ENCODE measurements around the gene ZFR2. TPM values are rescaled to one million over a fixed set of nuclear protein-coding genes. Genes with fewer than 3 reads are reported as not detected.
A peak's percentile ranks its signal among the peaks of the same experiment; 100 is the strongest.
"Not testable (repeated sequence)": the region's sequence is repeated elsewhere in the genome, so short reads cannot be mapped to it uniquely, and the experiment has no call there.

The ZFR2 gene
- 1 to 10 TPM in 1 of 2 donors, under 1 TPM in 1; 0.67 to 1.4 TPM for total RNA-seq

- peaks cover 6 to 7% of the 10 kb centered on the region in 2 donors for H3K4me1 Mint-ChIP-seq (ENCODE audit: low read depth in 2 of 2)
- H3K36me3 Mint-ChIP-seq = peaks cover 6% of the 10 kb centered on the region
- peak within 1 kb of the TSS in 1 of 2 donors; percentile 41 for H3K27ac Mint-ChIP-seq
- DNase-seq (ENCODE audit: low spot score) (no peak), ATAC-seq (peak; percentile 35 to 67)
- peaks cover 3% of the 10 kb centered on the region for H3K9me3 Mint-ChIP-seq
- peaks cover 30% of the 10 kb centered on the region in 2 donors for H3K27me3 Mint-ChIP-seq
- peak within 1 kb of the TSS; percentile 47 for H3K4me3 Mint-ChIP-seq
These were observed at the start of gene ZFR2 for GRCh38 chr19:3868770-3869456. ZFR2 (minus strand) TSS chr19:3869038; CDS start chr19:3869017, 21 bp downstream.

GRCh38 chr19:3916033-3916432, 47.2 kb upstream of the ZFR2 start:
- Mint-ChIP-seq H3K36me3 (no peaks in the 10 kb centered on the region), H3K9me3 (no peaks in the 10 kb centered on the region), H3K27me3 (peaks cover 0 to 4% of the 10 kb centered on the region in 2 donors), H3K27ac (no peak overlapping the region), H3K4me3 (no peak overlapping the region), H3K4me1 (ENCODE audit: low read depth in 2 of 2) (no peaks in the 10 kb centered on the region)
- ATAC-seq (no peak), DNase-seq (ENCODE audit: low spot score) (no peak)

GRCh38 chr19:3914199-3914598, 45.4 kb upstream of the ZFR2 start:
- H3K9me3 Mint-ChIP-seq = no peaks in the 10 kb centered on the region
- peaks cover 0 to 4% of the 10 kb centered on the region in 2 donors for H3K27me3 Mint-ChIP-seq
- H3K4me1 Mint-ChIP-seq (ENCODE audit: low read depth in 2 of 2) = no peaks in the 10 kb centered on the region
- ATAC-seq = no peak
- DNase-seq (ENCODE audit: low spot score) = no peak
- no peaks in the 10 kb centered on the region for H3K36me3 Mint-ChIP-seq
- no peak overlapping the region for H3K27ac Mint-ChIP-seq
- H3K4me3 Mint-ChIP-seq = no peak overlapping the region

- DNase-seq (ENCODE audit: low spot score) (no peak), ATAC-seq (no peak)
- H3K4me1 Mint-ChIP-seq (ENCODE audit: low read depth in 2 of 2) = no peaks in the 10 kb centered on the region
- H3K36me3 Mint-ChIP-seq = no peaks in the 10 kb centered on the region
- H3K9me3 Mint-ChIP-seq = no peaks in the 10 kb centered on the region
- no peak overlapping the region for H3K27ac Mint-ChIP-seq
- H3K27me3 Mint-ChIP-seq = no peaks in the 10 kb centered on the region
- H3K4me3 Mint-ChIP-seq = no peak overlapping the region
These were observed 41.3 kb upstream of the ZFR2 start for GRCh38 chr19:3910105-3910504.

DNA sequence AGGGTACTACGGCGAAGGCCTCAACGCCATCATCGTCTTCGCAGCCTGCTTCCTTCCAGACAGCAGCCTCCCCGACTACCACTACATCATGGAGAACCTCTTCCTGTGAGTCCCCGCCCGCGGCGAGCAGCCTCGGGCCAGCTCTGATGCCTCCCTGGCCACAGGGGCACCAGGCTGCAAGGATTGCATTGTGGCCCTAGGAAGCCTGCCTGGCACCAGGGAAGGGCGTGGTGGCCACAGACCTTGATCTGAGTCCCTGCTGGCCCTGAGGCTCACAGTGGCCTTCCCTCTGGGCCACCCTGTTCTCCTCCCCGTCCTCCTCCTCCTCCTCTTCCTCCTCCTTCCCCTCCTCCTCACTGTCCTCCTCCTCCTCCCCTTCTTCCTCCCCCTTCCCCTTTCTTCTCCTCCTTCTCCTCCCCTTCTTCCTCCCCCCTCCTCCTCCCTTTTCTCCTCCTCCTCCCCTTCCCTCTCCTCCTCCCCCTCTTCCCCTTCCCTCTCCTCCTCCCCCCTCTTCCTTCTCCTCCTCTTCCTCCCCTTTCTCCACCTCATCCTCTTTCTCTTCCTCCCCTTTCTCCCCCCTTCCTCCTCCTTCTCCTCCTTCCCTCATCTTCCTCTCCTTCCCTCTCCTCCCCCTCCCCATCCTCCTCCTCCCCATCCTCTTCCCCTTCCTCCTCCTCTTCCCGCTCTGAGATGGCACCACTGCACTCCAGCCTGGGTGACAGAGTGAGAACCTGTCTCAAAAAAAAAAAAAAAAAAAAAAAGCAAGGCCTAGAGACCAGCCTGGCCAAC, 39.6 kb upstream of the ZFR2 start:
- H3K9me3 Mint-ChIP-seq = no peaks in the 10 kb centered on the region
- DNase-seq (ENCODE audit: low spot score) (no peak), ATAC-seq (no peak)
- no peak overlapping the region for H3K4me3 Mint-ChIP-seq
- H3K27ac Mint-ChIP-seq = no peak overlapping the region
- H3K4me1 Mint-ChIP-seq (ENCODE audit: low read depth in 2 of 2) = no peaks in the 10 kb centered on the region
- peaks cover 0 to 2% of the 10 kb centered on the region in 2 donors for H3K27me3 Mint-ChIP-seq
- no peaks in the 10 kb centered on the region for H3K36me3 Mint-ChIP-seq

- Mint-ChIP-seq H3K36me3 (no peaks in the 10 kb centered on the region), H3K27ac (no peak overlapping the region), H3K4me3 (no peak overlapping the region), H3K9me3 (no peaks in the 10 kb centered on the region), H3K4me1 (ENCODE audit: low read depth in 2 of 2) (no peaks in the 10 kb centered on the region), H3K27me3 (peaks cover 0 to 2% of the 10 kb centered on the region in 2 donors)
- DNase-seq (ENCODE audit: low spot score) = no peak
- peak in 1 of 2 donors; percentile 4 for ATAC-seq
These were observed 38.9 kb upstream of the ZFR2 start for GRCh38 chr19:3907626-3908265.

GRCh38 chr19:3904233-3904632, 35.4 kb upstream of the ZFR2 start:
- Mint-ChIP-seq H3K27ac (no peak overlapping the region), H3K4me1 (ENCODE audit: low read depth in 2 of 2) (no peaks in the 10 kb centered on the region), H3K27me3 (peaks cover 0 to 2% of the 10 kb centered on the region in 2 donors), H3K4me3 (no peak overlapping the region), H3K36me3 (no peaks in the 10 kb centered on the region), H3K9me3 (no peaks in the 10 kb centered on the region)
- DNase-seq (ENCODE audit: low spot score) = no peak
- no peak for ATAC-seq

- peaks cover 6 to 8% of the 10 kb centered on the region in 2 donors for H3K4me1 Mint-ChIP-seq (ENCODE audit: low read depth in 2 of 2)
- H3K9me3 Mint-ChIP-seq = no peaks in the 10 kb centered on the region
- no peak overlapping the region for H3K4me3 Mint-ChIP-seq
- H3K27me3 Mint-ChIP-seq = peaks cover 0 to 2% of the 10 kb centered on the region in 2 donors
- H3K27ac Mint-ChIP-seq = no peak overlapping the region
- ATAC-seq (no peak), DNase-seq (ENCODE audit: low spot score) (no peak)
- no peaks in the 10 kb centered on the region for H3K36me3 Mint-ChIP-seq
These were observed 33.6 kb upstream of the ZFR2 start for GRCh38 chr19:3902317-3902973.

GRCh38 chr19:3899531-3900294, 30.9 kb upstream of the ZFR2 start:
- H3K4me3 Mint-ChIP-seq = no peak overlapping the region
- no peaks in the 10 kb centered on the region for H3K36me3 Mint-ChIP-seq
- ATAC-seq (no peak), DNase-seq (ENCODE audit: low spot score) (no peak)
- H3K27me3 Mint-ChIP-seq = peaks cover 0 to 4% of the 10 kb centered on the region in 2 donors
- H3K27ac Mint-ChIP-seq = no peak overlapping the region
- peaks cover 6 to 8% of the 10 kb centered on the region in 2 donors for H3K4me1 Mint-ChIP-seq (ENCODE audit: low read depth in 2 of 2)
- H3K9me3 Mint-ChIP-seq = no peaks in the 10 kb centered on the region

- Mint-ChIP-seq H3K9me3 (no peaks in the 10 kb centered on the region), H3K27me3 (peaks cover 0 to 2% of the 10 kb centered on the region in 2 donors), H3K4me1 (ENCODE audit: low read depth in 2 of 2) (peaks cover 6 to 8% of the 10 kb centered on the region in 2 donors), H3K36me3 (no peaks in the 10 kb centered on the region), H3K4me3 (peak overlapping the region; percentile 13), H3K27ac (no peak overlapping the region)
- DNase-seq (ENCODE audit: low spot score) (no peak), ATAC-seq (no peak)
These were observed 29.6 kb upstream of the ZFR2 start for GRCh38 chr19:3898426-3898825.

- Mint-ChIP-seq H3K4me3 (peak overlapping the region; percentile 13), H3K27me3 (peaks cover 0 to 2% of the 10 kb centered on the region in 2 donors), H3K36me3 (no peaks in the 10 kb centered on the region), H3K4me1 (ENCODE audit: low read depth in 2 of 2) (peaks cover 6 to 8% of the 10 kb centered on the region in 2 donors), H3K27ac (no peak overlapping the region), H3K9me3 (no peaks in the 10 kb centered on the region)
- no peak for DNase-seq (ENCODE audit: low spot score)
- ATAC-seq = peak; percentile 80 to 82
These were observed 29.1 kb upstream of the ZFR2 start for GRCh38 chr19:3897936-3898335.

- H3K4me3 Mint-ChIP-seq = no peak overlapping the region
- no peak for DNase-seq (ENCODE audit: low spot score)
- no peak for ATAC-seq
- H3K27me3 Mint-ChIP-seq = peaks cover 0 to 2% of the 10 kb centered on the region in 2 donors
- peaks cover 6 to 8% of the 10 kb centered on the region in 2 donors for H3K4me1 Mint-ChIP-seq (ENCODE audit: low read depth in 2 of 2)
- no peak overlapping the region for H3K27ac Mint-ChIP-seq
- no peaks in the 10 kb centered on the region for H3K36me3 Mint-ChIP-seq
- no peaks in the 10 kb centered on the region for H3K9me3 Mint-ChIP-seq
These were observed 26.9 kb upstream of the ZFR2 start for GRCh38 chr19:3895788-3896187.

DNA sequence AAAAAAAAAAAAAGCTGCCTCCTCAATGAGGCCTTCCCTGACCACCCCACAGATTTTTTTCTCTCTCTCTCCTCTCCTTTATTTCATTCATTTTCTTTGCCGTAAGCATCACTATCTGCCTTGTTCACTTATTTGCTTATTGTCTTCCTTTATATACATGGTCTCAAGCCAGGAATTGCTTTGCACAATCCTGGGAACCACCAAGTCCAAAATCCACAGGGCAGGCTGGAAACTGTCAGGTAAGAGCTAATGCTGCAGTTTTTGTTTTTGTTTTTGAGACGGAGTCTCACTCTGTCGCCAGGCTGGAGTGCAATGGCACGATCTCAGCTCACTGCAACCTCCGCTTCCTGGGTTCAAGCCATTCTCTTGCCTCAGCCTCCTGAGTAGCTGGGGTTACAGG, 26.1 kb upstream of the ZFR2 start:
- not testable (repeated sequence) for ATAC-seq; H3K36me3 Mint-ChIP-seq; H3K4me1 Mint-ChIP-seq (ENCODE audit: low read depth in 2 of 2); H3K9me3 Mint-ChIP-seq; H3K27me3 Mint-ChIP-seq; DNase-seq (ENCODE audit: low spot score); H3K27ac Mint-ChIP-seq; H3K4me3 Mint-ChIP-seq

All from natural killer cell treated with Interleukin-12 subunit alpha and Interleukin-12 subunit beta and Interleukin-15 and Interleukin-18, amount 100 ng/mL, for 72 hours (primary cell).